SKM-1 treated with dmso at 0.1 percent for 144 hours (cell line): ENCODE data around the gene ABL1.
"Not testable (repeated sequence)": the region's sequence is repeated elsewhere in the genome, so short reads cannot be mapped to it uniquely, and the experiment has no call there.

Experiments
- DNase-seq: peaks from one replicate; lab custom pipeline; 2025; ENCODE audit not compliant: unreplicated experiment; lab: John Stamatoyannopoulos, UW

Gene ABL1

GRCh38 chr9:130847306-130848217 is 12.5 kb downstream of the ABL1 start:
- peak; percentile 16 for DNase-seq

- not testable (repeated sequence) for DNase-seq
These were observed 13.5 kb downstream of the ABL1 start for GRCh38 chr9:130848514-130848913.

GRCh38 chr9:130849356-130849755 is 14.3 kb downstream of the ABL1 start:
- DNase-seq, result no peak

- DNase-seq, result no peak
These were observed 17.7 kb downstream of the ABL1 start for GRCh38 chr9:130852801-130853200.

- no peak for DNase-seq
These were observed 19.0 kb downstream of the ABL1 start for GRCh38 chr9:130854092-130854491.

- DNase-seq, result no peak
These were observed 19.8 kb downstream of the ABL1 start for GRCh38 chr9:130854835-130855234.

- no peak for DNase-seq
These were observed 21.4 kb downstream of the ABL1 start for GRCh38 chr9:130856474-130856873.

- DNase-seq, result no peak
These were observed 23.0 kb downstream of the ABL1 start for GRCh38 chr9:130857864-130858738.

- DNase-seq, result no peak
These were observed 24.0 kb downstream of the ABL1 start for GRCh38 chr9:130858739-130859705.

GRCh38 chr9:130860458-130861316 is 25.6 kb downstream of the ABL1 start:
- DNase-seq, result no peak

- no peak for DNase-seq
These were observed 26.5 kb downstream of the ABL1 start for GRCh38 chr9:130861372-130862180.

- no peak for DNase-seq
These were observed 27.2 kb downstream of the ABL1 start for GRCh38 chr9:130862217-130862616.

GRCh38 chr9:130862747-130863146 is 27.7 kb downstream of the ABL1 start:
- no peak for DNase-seq

- no peak for DNase-seq
These were observed 29.5 kb downstream of the ABL1 start for GRCh38 chr9:130864541-130864940.

- no peak for DNase-seq
These were observed 30.9 kb downstream of the ABL1 start for GRCh38 chr9:130865921-130866320.

GRCh38 chr9:130866474-130866965 is 31.5 kb downstream of the ABL1 start:
- DNase-seq, result peak; percentile 90

- DNase-seq, result no peak
These were observed 32.5 kb downstream of the ABL1 start for GRCh38 chr9:130867556-130867955.

GRCh38 chr9:130868230-130868629 is 33.2 kb downstream of the ABL1 start:
- DNase-seq, result no peak

GRCh38 chr9:130869250-130869649 is 34.2 kb downstream of the ABL1 start:
- DNase-seq, result no peak
